ENCODE results near the gene ELMO2.
"Not testable (repeated sequence)": the region's sequence is repeated elsewhere in the genome, so short reads cannot be mapped to it uniquely, and the experiment has no call there.

ELMO2 gene

GRCh38 chr20:46401478-46401860 lies 4.9 kb downstream of the ELMO2 start:
- no peak for DNase-seq

- DNase-seq = no peak
Measured at GRCh38 chr20:46400828-46401477, 5.5 kb downstream of the ELMO2 start.

- no peak for DNase-seq
Measured at GRCh38 chr20:46400253-46400652, 6.2 kb downstream of the ELMO2 start.

GRCh38 chr20:46399401-46399800 lies 7.0 kb downstream of the ELMO2 start:
- no peak for DNase-seq

GRCh38 chr20:46398963-46399362 lies 7.5 kb downstream of the ELMO2 start:
- DNase-seq = no peak

- no peak for DNase-seq
Measured at GRCh38 chr20:46396052-46396740, 10.2 kb downstream of the ELMO2 start.

- no peak for DNase-seq
Measured at GRCh38 chr20:46394872-46395760, 11.3 kb downstream of the ELMO2 start.

GRCh38 chr20:46393967-46394366 lies 12.4 kb downstream of the ELMO2 start:
- no peak for DNase-seq

GRCh38 chr20:46388937-46389336 lies 17.5 kb downstream of the ELMO2 start:
- no peak for DNase-seq

- no peak for DNase-seq
Measured at GRCh38 chr20:46388201-46388836, 18.1 kb downstream of the ELMO2 start.

- not testable (repeated sequence) for DNase-seq
Measured at GRCh38 chr20:46387054-46387453, 19.4 kb downstream of the ELMO2 start.

- no peak for DNase-seq
Measured at GRCh38 chr20:46378412-46379009, 27.9 kb downstream of the ELMO2 start.

GRCh38 chr20:46377518-46377917 lies 28.9 kb downstream of the ELMO2 start:
- DNase-seq = no peak

- DNase-seq = no peak
Measured at GRCh38 chr20:46376196-46376785, 30.1 kb downstream of the ELMO2 start.

- DNase-seq = no peak
Measured at GRCh38 chr20:46375771-46376170, 30.6 kb downstream of the ELMO2 start.

- no peak for DNase-seq
Measured at GRCh38 chr20:46374383-46374782, 32.0 kb downstream of the ELMO2 start.

- DNase-seq = no peak
Measured at GRCh38 chr20:46371656-46372055, 34.8 kb downstream of the ELMO2 start.

GRCh38 chr20:46368902-46369268 lies 37.5 kb downstream of the ELMO2 start:
- no peak for DNase-seq

- DNase-seq = no peak
Measured at GRCh38 chr20:46367967-46368901, 38.2 kb downstream of the ELMO2 start.

- no peak for DNase-seq
Measured at GRCh38 chr20:46367234-46367633, 39.2 kb downstream of the ELMO2 start.

- DNase-seq = no peak
Measured at GRCh38 chr20:46366826-46367225, 39.6 kb downstream of the ELMO2 start.
